ENCODE data around the gene DNAH8. TPM values are rescaled to one million over a fixed set of nuclear protein-coding genes. Genes with fewer than 3 reads are reported as not detected.

The DNAH8 gene
- total RNA-seq, 1 donor from 2014 or later: not detected

GRCh38 chr6:38843798-38844197 is 128.7 kb downstream of the DNAH8 start:
- Histone ChIP-seq H3K9ac (ENCODE audit: low read length) (no peak overlapping the region), H3K4me3 (ENCODE audit: insufficient read depth, low read depth, low read length) (no peak overlapping the region), H3K27me3 (ENCODE audit: insufficient read depth, low read length) (no peaks in the 10 kb centered on the region), H3K36me3 (ENCODE audit: insufficient read depth, low read length) (no peaks in the 10 kb centered on the region), H2AFZ (ENCODE audit: low read depth, low read length) (no peak overlapping the region), H3K9me3 (ENCODE audit: insufficient read depth, low read depth, low read length) (no peaks in the 10 kb centered on the region), H3K4me2 (ENCODE audit: low read length) (no peak overlapping the region), H4K20me1 (ENCODE audit: insufficient read depth, low read length) (no peaks in the 10 kb centered on the region), H3K4me1 (ENCODE audit: insufficient read depth, low read length) (no peaks in the 10 kb centered on the region), H3K27ac (ENCODE audit: low read depth, low read length) (no peak overlapping the region), H3K79me2 (ENCODE audit: insufficient read depth, low read length) (no peaks in the 10 kb centered on the region)
- Mint-ChIP-seq H3K36me3 (ENCODE audit: low read depth, unreplicated experiment) (no peaks in the 10 kb centered on the region), H3K27ac (ENCODE audit: unreplicated experiment) (no peak overlapping the region), H3K4me1 (ENCODE audit: low read depth, unreplicated experiment) (peaks cover 7% of the 10 kb centered on the region), H3K9me3 (ENCODE audit: unreplicated experiment) (no peaks in the 10 kb centered on the region), H3K4me3 (ENCODE audit: unreplicated experiment) (no peak overlapping the region), H3K27me3 (ENCODE audit: low read depth, unreplicated experiment) (peaks cover 4% of the 10 kb centered on the region)
- TF ChIP-seq EZH2 (IDR thresholded peaks at IDR 0.05; ENCODE audit: insufficient read depth, low read length) (no peak), CTCF (IDR thresholded peaks at IDR 0.05; ENCODE audit: insufficient read depth, low read depth, low read length) (no peak)
- FAIRE-seq (no peak), DNase-seq (ENCODE audit: low read depth) (no peak)

GRCh38 chr6:38845931-38846330 is 130.8 kb downstream of the DNAH8 start:
- no peaks in the 10 kb centered on the region for H3K4me1 ChIP-seq (ENCODE audit: insufficient read depth, low read length)
- no peak for DNase-seq (ENCODE audit: low read depth)
- Mint-ChIP-seq H3K36me3 (ENCODE audit: low read depth, unreplicated experiment) (no peaks in the 10 kb centered on the region), H3K9me3 (ENCODE audit: unreplicated experiment) (no peaks in the 10 kb centered on the region), H3K4me3 (ENCODE audit: unreplicated experiment) (no peak overlapping the region), H3K27me3 (ENCODE audit: low read depth, unreplicated experiment) (peaks cover 4% of the 10 kb centered on the region), H3K4me1 (ENCODE audit: low read depth, unreplicated experiment) (peaks cover 7% of the 10 kb centered on the region), H3K27ac (ENCODE audit: unreplicated experiment) (no peak overlapping the region)
- no peaks in the 10 kb centered on the region for H3K36me3 ChIP-seq (ENCODE audit: insufficient read depth, low read length)
- H3K27me3 ChIP-seq (ENCODE audit: insufficient read depth, low read length): peaks cover 3% of the 10 kb centered on the region
- H3K79me2 ChIP-seq (ENCODE audit: insufficient read depth, low read length): no peaks in the 10 kb centered on the region
- H3K4me3 ChIP-seq (ENCODE audit: insufficient read depth, low read depth, low read length): no peak overlapping the region
- no peak overlapping the region for H3K27ac ChIP-seq (ENCODE audit: low read depth, low read length)
- TF ChIP-seq CTCF (IDR thresholded peaks at IDR 0.05; ENCODE audit: insufficient read depth, low read depth, low read length): no peak
- TF ChIP-seq EZH2 (IDR thresholded peaks at IDR 0.05; ENCODE audit: insufficient read depth, low read length): no peak
- no peaks in the 10 kb centered on the region for H3K9me3 ChIP-seq (ENCODE audit: insufficient read depth, low read depth, low read length)
- no peak overlapping the region for H3K9ac ChIP-seq (ENCODE audit: low read length)
- no peak overlapping the region for H2AFZ ChIP-seq (ENCODE audit: low read depth, low read length)
- no peak overlapping the region for H3K4me2 ChIP-seq (ENCODE audit: low read length)
- FAIRE-seq: no peak
- no peaks in the 10 kb centered on the region for H4K20me1 ChIP-seq (ENCODE audit: insufficient read depth, low read length)

DNA sequence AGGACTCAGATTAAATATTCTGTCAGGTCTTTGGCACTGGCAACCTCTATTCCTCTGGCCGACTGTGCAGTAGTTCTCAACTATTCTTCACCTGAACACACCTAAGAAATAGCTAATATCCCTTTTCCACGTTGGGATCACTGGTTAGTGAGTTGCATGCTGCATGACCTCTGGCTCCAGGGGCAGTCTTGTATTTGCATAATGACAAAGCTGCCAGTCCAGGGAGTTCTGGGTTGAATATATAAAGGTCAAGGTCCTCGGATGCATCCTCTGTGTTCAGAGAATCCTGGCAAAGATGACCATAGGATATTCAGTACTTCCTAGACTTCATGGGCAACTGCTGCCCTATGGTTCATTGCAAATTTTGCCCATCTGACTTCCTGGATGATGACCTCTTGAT is 131.2 kb downstream of the DNAH8 start:
- Histone ChIP-seq H3K9me3 (ENCODE audit: insufficient read depth, low read depth, low read length) (no peaks in the 10 kb centered on the region), H3K4me2 (ENCODE audit: low read length) (no peak overlapping the region), H3K4me3 (ENCODE audit: insufficient read depth, low read depth, low read length) (no peak overlapping the region), H2AFZ (ENCODE audit: low read depth, low read length) (no peak overlapping the region), H4K20me1 (ENCODE audit: insufficient read depth, low read length) (no peaks in the 10 kb centered on the region), H3K79me2 (ENCODE audit: insufficient read depth, low read length) (no peaks in the 10 kb centered on the region), H3K36me3 (ENCODE audit: insufficient read depth, low read length) (no peaks in the 10 kb centered on the region), H3K27me3 (ENCODE audit: insufficient read depth, low read length) (peaks cover 3% of the 10 kb centered on the region), H3K27ac (ENCODE audit: low read depth, low read length) (no peak overlapping the region), H3K9ac (ENCODE audit: low read length) (no peak overlapping the region), H3K4me1 (ENCODE audit: insufficient read depth, low read length) (no peaks in the 10 kb centered on the region)
- Mint-ChIP-seq H3K4me3 (ENCODE audit: unreplicated experiment) (no peak overlapping the region), H3K27ac (ENCODE audit: unreplicated experiment) (no peak overlapping the region), H3K9me3 (ENCODE audit: unreplicated experiment) (no peaks in the 10 kb centered on the region), H3K4me1 (ENCODE audit: low read depth, unreplicated experiment) (peaks cover 7% of the 10 kb centered on the region), H3K36me3 (ENCODE audit: low read depth, unreplicated experiment) (no peaks in the 10 kb centered on the region), H3K27me3 (ENCODE audit: low read depth, unreplicated experiment) (peaks cover 4% of the 10 kb centered on the region)
- DNase-seq (ENCODE audit: low read depth): no peak
- no peak for FAIRE-seq
- TF ChIP-seq CTCF (IDR thresholded peaks at IDR 0.05; ENCODE audit: insufficient read depth, low read depth, low read length): no peak
- no peak for TF ChIP-seq EZH2 (IDR thresholded peaks at IDR 0.05; ENCODE audit: insufficient read depth, low read length)
